Measurements from ENCODE around the gene MBD5.
"Not testable (repeated sequence)": the region's sequence is repeated elsewhere in the genome, so short reads cannot be mapped to it uniquely, and the experiment has no call there.

The MBD5 gene

GRCh38 chr2:148527488-148528340, 506.8 kb downstream of the MBD5 start:
- no peak for DNase-seq

GRCh38 chr2:148528356-148529064, 507.6 kb downstream of the MBD5 start:
- no peak for DNase-seq

DNA sequence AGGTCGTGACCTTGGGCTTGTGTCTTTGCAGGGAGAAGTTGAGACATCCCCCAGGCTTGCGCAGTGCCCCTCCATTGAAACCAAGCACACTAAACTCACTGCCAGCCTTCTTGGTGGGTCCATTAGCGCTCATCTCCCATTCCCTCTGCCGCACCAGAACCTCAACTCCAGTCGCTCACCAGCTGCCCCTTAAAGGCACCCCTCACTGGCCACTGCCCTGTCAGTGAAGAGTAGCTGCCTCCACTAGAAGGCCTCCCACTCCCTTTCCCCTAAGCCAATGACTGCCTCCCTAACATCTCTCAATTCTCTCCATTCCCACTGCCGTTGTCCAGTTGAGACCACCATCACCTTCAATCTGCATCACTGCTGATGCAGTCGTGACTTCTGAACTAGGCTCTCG, 508.9 kb downstream of the MBD5 start:
- no peak for DNase-seq

DNA sequence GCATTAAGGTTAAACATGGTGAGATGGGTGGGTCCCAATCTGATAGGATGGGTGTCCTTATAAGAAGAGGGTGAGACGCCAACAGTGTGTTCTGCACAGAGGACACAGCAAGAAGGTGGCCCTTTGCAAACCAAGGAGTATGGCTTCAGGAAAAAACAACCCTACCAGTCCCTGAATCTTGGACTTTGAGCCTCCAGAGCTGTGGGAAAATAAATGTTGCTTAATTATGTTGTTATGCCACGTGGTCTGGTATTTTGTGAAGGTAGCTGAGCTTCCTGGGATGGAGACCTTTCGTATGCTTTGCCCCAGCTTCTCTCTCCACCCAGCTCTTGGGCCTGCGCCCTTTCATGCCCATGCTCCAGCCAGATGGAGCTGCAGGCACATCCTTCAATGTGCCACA, 509.5 kb downstream of the MBD5 start:
- no peak for DNase-seq

GRCh38 chr2:148531235-148531634, 510.3 kb downstream of the MBD5 start:
- DNase-seq: no peak

DNA sequence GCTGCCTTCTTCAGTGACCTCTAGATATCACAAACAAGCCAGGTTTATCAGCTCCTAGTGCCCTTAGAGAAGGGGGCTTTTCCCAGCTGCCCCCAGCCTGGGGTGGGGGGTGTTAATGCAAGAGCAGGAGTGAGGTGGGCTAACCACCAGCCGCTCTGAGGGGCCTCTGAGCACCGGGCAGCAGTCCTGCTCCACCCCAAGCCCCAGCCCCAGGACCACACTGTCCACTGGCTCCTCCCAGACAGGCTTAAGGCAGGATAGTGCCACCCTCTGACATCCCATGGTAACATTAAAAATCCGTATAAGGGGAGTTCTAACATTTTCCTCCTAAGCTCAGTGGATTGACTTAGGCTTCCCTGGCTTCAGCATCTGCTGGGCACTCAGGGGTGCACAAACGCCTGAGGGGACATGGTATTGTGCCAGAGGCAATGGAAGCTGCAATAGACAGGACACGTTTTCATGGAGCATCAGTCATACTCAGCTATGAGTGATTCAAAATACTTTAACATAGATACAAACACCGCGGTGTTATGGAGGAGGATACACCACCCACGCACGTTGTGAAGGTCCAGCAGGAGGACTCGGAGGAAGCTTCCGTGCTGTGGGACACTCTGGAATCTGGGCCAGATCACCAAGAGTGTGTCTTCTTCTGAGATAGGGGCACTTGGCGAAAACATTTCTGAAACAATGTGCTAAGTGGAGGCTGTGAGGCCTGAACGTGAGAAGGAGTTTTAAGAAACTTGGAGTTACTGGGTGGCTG, 511.0 kb downstream of the MBD5 start:
- no peak for DNase-seq

DNA sequence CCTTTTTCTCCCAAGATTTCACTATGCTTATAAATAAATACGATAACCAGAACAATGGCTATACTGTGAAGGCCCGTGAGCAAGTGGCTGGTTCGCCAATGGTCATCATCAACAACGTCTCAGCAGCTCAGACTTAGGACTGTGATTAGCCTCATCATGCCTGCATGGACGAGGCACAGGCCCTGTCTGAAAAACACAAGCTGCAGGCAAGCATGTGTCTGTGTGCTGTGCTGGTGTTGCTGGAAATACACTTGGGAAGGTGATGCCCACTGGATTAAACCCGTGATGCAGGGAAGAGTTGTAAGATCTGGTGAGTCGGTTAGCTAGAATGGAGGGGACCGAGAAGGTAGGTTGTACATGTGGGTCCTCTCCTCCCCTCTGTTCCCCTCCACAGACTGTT, 512.1 kb downstream of the MBD5 start:
- no peak for DNase-seq

GRCh38 chr2:148533685-148534084, 512.8 kb downstream of the MBD5 start:
- no peak for DNase-seq

DNA sequence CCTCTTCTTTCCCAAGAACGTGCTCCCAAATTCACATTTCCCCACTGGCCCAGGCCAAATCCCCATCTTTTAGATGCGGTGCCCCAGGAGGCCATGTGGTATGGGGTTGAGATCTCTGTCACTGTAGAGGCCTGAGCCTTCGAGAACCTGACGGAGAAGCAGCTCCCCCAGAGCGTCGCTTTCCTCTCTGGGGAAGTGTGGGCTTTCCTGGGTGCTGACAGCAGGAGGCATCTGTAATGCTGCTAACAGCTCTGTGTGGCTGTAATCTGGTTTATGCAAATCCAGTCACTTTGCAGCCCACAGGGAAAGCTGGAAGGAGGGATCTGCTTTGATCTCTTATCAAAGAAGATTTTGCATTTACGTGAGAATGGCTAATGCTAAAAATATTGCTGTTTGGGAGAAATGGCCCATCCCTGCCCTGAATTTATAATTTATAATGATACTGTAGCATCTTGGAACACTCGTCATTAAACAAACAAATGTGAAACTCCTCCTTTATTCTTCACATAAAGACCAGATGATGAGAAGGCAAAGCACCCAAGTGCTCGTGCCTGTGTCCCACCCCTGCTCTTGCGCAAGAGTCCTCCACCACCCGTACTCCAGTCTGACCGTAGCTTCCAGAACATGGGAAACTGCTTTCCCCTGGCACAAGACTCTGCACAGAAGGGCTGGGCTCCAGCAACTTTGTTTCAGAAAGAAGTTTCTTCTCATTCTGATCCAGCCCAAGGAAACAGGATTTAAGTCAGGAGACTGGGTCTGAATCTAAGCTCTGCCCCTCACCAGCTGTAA, 513.7 kb downstream of the MBD5 start:
- no peak for DNase-seq

GRCh38 chr2:148538375-148538774, 517.5 kb downstream of the MBD5 start:
- DNase-seq: no peak

DNA sequence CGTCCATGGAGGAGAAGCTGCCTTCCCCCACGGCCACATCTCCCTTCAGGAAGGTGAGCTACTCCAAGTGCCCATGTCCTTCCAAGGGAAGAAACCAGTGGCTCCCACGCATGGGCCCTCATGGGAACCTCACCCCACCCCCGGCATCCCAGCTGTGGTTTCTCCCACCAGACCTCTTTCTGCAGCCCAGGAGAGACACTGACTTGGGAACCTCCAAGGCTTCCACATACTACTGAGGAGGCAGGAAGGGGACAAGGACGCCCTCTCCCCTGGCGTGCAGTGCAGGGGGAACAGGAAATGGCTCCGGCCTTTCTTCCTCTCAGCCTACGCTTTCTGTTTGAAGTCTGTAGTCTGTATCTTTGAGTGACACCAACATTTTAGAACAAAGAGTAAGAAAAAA, 519.1 kb downstream of the MBD5 start:
- no peak for DNase-seq

DNA sequence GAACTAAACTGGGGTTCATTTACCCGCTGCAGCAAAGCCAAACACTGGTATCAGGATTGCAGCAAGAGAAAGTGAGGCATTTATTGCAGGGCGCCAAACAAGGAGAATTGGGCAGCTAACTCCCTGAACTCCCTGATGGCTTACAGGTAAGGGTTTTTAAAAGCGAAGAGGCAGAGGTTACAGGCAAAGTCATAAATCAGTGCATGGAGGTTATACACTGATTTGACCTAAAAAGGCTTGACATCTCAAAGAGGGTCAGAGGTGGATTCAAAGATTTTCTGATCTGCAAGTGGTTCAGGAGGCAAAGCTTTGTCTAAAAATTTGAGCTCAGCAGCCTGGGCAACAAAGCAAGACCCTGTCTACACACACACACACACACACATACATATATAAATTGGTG, 520.9 kb downstream of the MBD5 start:
- DNase-seq: no peak

DNA sequence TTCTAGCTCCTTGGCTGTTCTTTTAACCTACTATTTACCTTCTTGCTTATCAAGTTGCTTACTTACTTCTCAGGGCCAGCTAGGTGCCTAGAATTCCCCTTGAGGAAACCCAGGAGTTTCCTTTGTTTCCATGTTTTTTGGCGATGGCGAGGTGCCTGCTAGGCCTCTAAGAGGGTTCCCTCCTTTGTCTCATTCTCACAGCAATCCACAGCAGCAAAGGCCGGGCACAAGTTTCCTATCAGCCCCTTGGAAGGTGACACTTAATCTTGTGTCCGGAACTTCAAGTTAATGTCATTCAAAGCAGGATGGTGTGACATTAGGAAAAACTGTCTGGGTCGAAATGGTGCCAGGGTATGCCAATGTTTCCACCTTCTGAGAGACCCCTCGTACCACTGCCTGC, 521.7 kb downstream of the MBD5 start:
- DNase-seq: no peak

GRCh38 chr2:148543088-148543540, 522.2 kb downstream of the MBD5 start:
- DNase-seq: not testable (repeated sequence)

GRCh38 chr2:148545390-148546256, 524.7 kb downstream of the MBD5 start:
- no peak for DNase-seq

- DNase-seq: no peak
Observed at GRCh38 chr2:148546270-148546669, 525.4 kb downstream of the MBD5 start.

DNA sequence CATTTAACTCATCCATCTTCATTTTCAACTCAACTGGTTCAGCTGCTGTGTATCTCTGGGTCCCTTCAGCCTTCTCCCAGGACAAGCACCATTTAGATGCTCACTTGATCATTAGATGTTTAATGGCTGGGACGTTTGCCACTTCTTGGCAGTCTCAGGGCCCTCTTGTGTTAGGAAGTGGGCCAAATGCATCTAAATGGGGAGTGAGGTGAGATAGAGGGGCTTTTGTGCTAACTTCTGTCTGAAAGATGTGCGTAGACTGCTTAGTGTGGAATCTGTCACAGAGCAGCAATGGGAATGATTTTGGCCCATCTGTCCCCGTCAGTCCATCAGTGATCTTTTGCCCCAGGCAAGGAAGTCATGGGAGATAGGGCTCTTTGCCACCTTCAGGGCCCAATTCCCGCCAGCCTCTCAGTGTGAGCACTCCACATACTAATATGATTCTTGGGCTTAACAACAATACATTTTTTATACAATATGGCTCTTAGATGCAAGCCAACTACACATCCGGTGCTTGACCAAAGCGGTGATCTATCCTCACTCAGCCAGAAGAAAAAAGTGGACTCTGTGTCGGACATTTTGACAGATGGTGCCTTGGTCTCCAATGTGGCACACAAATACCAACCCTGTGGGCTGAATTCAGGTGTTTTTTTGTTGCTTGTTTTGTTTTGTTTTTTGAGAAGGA, 528.0 kb downstream of the MBD5 start:
- no peak for DNase-seq

DNA sequence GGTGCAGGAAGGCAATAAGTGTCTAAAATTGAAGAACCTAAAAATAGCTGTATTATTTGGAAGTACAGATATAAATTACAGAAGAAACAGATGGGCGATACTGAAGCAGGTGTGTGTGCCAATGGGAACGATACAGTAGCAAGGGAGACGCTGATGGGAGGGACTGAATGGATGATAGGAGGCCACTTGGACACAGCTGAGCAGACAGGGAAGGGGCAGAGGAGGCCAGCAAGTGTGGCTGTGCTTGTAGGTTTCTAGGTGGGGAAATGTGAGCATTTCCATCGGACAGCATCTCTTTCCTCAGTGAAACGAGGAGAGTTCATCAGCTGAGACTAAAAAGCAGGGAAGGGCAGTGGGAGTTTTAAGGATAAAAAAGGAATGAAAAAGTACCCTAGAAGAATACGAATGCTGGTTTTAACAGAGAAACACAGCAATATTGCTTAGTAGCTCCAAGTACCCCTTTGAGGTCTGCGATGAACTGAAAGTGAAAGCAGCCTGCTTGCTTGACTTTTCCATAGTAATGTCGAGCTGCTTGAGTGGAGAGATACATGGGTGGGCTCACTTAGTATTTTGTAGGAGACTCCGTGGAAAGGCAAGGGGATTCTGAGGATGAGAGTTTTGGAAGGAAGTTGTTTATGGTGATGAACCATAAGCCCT, 531.9 kb downstream of the MBD5 start:
- DNase-seq: no peak

DNA sequence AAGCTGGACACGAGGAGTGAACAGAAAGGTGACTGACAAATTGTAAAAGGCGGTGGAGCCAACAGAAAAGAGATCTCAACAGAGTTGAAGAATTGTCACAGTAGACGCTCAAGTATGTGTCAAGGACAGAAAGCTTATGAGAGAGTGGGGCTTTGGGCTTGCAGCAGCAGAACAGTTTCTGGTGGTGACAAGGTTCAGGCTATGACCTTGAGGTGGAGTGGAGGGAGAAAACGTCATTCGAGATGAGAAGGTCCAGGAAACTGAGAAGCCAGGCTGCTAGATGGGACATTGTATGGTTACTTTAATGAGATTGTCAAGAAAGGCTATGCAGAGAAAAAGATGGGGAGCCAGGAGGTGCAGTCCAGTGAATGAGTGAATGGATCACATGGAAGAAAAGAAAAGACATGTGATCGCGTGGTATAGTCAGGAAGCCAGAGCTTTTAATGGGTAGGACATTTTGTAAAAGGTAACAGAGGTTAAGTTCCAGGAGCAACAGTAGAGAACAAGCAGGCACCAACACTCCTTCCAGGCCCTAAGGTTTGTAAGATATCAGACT, 532.5 kb downstream of the MBD5 start:
- no peak for DNase-seq
